Stimulated activated CD4-positive, alpha-beta T cell treated with anti-CD3 and anti-CD28 coated beads, Interleukin-2, amount 100 ng/mL, for 4 hours (primary cell): ENCODE data around the gene IDUA.
A peak's percentile ranks its signal among the peaks of the same experiment; 100 is the strongest.

Experiments used
- DNase-seq: peaks from one replicate; pipeline ENCODE4 v3.0.0-alpha.2; 2020; ENCODE audit warnings: low read depth

IDUA gene

DNA sequence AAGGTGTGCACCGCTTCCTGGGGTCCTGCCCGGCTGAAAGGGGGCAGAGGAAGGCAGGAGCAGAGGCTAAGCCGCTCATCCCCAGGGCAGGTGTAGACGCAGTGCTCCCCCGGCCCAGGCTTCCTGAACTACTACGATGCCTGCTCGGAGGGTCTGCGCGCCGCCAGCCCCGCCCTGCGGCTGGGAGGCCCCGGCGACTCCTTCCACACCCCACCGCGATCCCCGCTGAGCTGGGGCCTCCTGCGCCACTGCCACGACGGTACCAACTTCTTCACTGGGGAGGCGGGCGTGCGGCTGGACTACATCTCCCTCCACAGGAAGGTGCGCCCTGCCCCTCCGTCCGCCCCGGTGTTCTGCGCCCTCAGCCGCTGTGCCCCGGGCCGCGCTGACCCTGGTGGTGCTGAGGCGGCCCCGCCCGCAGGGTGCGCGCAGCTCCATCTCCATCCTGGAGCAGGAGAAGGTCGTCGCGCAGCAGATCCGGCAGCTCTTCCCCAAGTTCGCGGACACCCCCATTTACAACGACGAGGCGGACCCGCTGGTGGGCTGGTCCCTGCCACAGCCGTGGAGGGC, 14.8 kb downstream of the IDUA start:
- DNase-seq, result no peak

DNA sequence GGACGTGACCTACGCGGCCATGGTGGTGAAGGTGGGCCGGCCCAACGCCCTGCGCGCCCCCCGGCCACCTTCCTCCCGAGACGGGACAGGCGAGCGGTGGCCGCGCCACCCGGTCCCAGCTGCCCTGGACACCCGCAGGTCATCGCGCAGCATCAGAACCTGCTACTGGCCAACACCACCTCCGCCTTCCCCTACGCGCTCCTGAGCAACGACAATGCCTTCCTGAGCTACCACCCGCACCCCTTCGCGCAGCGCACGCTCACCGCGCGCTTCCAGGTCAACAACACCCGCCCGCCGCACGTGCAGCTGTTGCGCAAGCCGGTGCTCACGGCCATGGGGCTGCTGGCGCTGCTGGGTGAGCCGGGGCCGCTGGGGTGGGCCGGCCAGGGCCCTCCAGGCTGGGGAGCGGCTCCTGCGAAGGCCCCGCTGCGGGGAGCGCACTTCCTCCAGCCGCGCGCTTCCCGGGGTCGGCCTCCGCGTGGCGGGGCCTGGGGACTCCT, 15.3 kb downstream of the IDUA start:
- DNase-seq, result no peak

DNA sequence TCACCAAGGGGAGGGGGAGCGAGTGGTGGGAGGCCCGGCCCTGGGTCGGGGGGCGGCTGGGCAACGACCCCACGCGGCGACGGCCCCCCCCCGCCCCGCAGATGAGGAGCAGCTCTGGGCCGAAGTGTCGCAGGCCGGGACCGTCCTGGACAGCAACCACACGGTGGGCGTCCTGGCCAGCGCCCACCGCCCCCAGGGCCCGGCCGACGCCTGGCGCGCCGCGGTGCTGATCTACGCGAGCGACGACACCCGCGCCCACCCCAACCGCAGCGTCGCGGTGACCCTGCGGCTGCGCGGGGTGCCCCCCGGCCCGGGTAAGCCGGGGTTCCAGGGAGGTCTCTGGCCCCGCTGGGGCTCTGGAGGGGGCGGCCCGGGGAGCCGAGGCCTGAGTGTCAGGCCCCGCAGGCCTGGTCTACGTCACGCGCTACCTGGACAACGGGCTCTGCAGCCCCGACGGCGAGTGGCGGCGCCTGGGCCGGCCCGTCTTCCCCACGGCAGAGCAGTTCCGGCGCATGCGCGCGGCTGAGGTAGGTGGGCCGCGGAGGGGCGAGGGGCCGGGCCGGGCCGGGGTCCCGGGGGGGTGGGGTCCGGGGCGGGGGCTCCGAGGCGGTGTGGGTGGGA, 15.9 kb downstream of the IDUA start:
- no peak for DNase-seq

DNA sequence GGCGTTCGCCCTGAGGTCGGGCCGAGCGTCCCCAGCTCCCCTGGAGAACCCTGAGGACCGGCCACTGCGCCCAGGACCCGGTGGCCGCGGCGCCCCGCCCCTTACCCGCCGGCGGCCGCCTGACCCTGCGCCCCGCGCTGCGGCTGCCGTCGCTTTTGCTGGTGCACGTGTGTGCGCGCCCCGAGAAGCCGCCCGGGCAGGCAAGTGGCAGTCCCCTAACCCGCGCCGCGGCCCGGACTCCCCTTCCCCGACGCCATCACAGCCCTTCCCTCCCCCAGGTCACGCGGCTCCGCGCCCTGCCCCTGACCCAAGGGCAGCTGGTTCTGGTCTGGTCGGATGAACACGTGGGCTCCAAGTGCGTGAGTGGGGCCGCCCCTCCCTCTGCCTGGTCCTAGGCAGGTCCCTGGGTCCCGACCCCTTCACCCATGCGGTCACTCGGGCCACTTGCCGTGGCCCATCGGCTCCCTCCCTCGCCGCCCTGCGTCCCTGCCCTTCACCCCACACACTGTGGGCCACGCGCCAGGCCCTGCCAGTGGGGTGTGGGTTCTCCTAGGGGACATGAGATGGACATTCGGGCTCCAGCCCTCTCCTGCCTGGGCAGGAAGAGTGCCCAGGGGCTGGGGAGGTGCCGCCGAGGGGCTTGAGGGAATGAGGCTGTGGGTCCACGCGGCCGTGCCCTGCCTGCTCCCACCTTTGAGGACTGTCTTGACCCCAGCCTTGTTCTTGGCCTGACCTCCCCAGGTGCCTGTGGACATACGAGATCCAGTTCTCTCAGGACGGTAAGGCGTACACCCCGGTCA, 16.6 kb downstream of the IDUA start:
- no peak for DNase-seq

DNA sequence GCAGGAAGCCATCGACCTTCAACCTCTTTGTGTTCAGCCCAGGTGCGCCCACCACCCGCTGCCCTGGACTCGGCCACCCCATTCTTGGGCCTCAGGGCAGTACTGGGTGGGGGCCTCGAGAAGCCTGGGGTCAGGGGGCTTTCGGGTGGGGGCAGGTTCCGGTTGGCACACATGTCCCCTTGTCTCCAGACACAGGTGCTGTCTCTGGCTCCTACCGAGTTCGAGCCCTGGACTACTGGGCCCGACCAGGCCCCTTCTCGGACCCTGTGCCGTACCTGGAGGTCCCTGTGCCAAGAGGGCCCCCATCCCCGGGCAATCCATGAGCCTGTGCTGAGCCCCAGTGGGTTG, 17.2 kb downstream of the IDUA start:
- DNase-seq, result no peak

DNA sequence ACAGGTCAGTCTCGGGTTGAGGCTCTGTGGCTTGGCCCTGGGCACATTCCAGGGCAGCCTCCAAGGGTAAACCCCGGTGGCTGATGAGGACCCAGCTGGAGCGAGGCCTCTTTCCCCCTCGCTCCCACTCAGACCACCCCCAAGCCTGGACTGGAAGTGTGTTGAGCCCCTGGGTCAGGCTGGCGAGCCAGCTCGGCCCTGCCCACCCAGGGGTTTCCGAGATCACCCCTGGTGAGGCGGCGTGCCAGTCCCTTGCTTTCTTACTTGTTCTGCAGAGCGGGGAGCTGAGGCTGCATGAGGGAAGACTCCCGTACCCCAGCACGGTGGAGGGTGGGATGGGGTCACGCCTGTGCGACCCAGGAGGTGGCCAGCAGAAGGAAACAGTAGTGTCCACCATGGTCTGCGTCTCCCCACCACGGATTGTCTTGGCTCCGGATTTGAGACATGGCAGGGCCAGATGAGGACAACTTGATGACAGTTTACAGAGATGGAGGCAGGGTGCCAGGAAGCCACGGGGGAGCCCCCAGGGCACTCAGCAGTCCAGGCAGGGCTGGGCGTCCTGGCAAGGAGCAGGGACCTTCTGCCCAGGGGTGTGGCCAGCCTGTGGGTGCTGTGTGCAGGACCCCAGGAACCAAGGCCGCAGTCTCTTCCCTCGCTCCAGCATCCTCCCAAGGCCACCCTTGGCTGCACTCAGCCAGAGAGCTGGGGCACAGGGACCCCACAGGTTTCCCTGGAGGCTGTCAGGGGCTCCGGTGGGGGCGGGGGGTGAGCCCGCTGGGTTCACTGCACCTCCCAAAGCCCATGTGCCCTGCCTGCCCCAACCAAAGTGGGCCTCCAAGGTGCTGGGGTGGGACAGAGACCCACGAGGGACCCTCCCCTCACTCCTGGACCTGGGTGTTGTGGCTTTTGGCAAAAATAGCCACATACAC, 18.0 kb downstream of the IDUA start:
- no peak for DNase-seq

DNA sequence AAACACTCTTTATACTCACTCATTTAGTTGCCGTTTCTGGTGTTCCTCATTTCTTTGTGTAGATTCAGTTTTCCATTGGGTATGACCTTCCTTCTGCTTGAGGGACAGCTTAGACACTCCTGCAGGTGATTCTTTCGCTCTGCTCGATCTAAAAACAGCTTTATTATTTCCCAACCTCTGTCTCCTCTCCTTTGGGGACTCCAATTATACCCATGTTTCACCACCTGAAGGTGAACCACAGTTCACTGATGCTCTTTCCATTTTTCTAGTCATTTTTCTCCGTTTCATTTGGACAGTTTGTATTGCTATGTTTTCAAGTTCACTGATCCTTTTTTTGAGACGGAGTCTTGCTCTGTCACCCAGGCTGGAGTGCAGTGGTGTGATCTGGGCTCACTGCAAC, 20.0 kb downstream of the IDUA start:
- no peak for DNase-seq

DNA sequence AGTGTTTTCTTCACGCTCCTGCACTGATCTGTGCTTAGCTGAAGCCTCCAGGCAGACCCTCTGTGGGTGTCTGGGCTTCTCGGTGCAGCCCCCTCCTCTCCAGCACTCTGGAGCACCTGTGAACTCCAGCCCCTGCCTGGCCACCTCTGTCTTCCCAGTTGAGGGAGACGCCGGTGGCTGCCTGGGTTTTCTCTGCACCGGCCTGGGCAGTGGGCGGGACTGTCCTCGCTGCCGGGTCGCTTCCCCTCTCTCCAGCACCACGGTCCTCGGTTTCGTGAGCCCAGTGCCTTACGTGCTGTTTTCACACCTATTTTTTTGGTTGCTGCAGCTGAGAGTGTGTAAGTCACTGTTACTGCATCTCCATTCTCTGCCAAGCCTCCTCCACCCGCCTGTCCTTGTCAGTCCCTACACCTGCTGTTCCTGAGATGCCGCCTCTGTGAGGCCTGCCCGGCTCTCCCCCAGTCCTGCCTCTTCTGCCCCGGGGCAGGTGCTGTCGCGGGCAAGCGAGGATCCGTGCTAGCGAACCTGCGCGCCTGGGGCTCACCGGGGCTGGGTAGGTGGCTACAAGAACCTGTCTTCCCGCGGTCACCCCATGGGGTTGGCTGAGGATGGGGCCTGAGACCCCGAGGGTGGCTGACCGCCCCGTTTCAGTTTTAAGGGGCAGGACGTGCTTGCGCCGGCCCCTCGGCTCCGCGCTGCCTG, 22.1 kb downstream of the IDUA start:
- no peak for DNase-seq

DNA sequence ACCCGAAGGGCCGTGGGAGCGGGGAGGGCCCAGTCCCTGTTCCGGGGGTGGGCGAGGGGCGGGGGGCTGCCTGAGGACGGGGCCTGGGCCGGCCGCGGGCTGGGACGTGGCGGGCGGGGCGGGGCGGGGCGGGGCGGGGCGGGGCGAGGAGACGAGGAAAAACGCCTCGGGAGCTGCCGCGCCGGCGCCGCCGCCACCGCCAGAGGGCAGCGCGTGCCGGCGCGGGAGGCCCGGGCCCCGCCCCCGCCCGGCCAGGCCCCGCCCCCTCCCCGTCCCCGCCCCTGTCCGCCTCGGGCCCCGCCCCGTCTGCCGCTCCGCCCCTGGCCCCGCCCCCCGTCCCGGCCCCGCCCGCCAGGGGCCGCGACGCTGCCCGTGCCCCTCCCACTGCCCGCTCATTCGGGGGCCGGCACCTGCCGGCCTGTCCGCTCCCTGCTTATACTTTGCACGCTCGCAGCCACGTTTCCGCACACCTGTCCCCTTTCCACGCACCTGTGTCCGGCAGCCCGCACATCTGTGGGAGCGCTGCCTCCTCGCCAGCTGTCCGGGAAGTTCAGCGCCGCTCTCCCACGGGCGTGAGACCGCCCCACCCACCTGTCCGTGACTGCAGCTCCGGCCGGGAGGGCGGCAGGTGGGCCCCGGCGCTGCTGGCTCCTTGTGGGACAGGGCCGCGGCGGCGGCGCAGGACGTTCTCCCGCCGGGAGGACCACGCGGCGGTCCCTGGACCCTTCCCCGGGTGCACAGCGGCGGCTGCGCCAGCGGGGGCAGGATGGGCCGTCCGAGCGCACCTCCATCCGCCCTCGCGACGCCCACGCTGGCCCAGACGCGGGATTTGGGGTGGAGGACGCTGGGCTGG, 22.9 kb downstream of the IDUA start:
- DNase-seq, result peak; percentile 58

DNA sequence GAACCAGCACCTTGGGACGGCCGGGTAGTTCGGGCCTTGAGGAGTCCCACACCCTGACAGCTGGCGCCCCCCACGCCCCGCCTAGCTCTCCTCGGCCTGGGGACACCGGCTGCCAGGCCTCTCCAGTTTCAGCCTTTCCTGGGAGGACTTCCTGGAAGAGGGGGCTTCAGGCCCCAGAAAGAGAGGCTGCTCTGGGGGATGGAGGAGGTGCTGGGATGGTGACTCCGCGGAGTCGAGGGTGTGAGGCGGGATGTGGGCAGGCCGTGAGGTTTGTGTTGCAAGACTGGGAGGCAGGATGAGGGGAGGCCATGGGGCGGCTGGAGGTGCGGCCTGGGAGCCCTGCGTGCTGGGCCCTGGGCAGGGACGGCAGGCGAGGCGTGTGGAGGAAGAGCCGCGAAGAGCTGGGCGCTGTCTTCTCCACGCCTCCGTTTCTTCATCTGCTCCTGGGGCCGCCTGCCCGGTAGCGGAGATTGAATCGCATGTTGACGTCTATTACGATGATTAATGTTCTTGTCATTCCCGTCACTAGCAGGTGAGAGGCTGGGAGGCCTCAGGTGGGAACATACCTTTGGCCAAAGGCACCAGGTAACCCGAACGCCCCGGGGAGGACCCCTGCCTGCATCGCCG, 23.7 kb downstream of the IDUA start:
- DNase-seq, result peak; percentile 39

DNA sequence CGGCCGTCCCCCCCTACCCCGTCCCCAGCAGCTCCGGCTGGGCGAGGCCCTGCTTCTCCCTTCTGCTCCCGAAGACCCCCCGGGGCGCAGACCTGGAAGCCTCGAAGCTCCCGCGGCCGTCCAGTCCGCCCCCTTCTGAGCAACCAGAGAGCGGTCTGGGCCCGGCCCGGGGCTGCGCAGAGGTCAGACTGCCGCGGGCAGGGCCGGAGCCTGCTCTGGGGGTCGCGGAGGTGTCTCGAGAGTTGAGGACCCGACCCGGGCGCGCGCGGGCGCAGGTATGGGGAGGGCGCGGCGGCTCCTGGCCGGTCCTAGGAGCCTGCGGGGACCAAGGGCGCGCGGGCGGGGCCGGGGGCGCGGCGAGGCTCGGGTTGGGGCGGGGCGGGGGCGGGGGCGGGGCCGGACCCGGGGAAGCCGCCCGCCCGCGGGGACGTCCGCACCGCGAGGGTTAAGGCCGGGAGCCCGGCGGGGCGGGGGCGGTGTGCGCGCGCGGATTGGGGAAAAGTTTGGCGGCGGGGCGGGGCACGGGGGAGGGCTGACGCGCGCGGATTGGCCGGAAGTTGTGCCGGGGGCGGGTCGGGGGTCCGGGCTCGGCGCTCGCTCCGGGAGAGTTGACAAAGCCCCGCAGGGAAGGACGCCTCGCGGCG, 24.3 kb downstream of the IDUA start, which contains the start of gene FGFRL1:
Gene FGFRL1, plus strand, starts transcription at position 605 of the 644 bp plus-strand sequence. CDS start 860 bp downstream, outside the sequence.
- peak; percentile 88 for DNase-seq

DNA sequence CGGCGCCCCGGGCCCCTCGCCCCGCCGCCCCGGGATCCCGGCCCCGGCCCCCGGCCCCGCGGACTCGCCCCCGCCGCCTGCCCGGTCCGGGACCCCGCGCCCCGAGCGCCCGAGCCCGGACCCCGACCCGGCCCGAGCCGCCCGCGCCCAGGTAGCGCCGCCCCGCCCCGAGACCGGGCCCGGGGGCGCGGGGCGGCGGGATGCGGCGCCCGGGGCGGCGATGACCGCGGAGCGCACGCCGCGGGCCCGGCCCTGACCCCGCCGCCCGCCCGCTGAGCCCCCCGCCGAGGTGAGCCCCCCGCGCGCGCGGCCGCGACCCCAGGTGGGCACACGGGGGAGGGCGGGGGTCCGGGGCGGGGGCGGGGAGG, 24.8 kb downstream of the IDUA start:
- no peak for DNase-seq

DNA sequence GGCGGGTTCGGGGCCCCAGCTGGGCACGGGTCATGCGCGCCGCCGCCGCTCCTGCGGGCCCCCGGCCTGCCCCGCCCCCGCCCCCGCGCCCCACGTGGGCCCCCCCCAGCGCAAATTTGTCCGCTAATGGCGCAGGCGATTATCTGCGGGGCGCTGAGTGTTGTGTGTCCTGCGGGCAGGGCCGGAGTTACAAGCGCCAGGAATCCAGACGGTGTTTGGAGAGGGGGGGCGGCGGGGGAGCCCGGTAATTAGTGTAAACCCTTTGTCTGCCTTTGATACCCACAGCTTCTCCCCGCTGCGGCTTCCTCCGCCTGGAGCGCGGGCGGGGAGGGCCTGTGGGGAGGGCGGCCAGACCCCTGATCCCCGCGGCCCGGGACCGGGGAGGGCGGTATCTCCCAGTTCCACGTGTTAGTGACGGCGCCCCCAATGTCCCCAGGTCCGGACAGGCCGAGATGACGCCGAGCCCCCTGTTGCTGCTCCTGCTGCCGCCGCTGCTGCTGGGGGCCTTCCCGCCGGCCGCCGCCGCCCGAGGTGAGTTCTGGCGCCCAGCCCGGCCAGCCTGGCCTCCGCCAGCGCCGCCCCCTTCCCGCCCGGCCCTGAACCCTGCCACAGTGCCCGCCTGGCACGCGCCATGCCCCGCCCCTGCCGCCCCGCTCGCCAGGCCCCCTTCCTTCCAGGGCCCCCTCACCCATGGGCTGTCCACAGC, 25.3 kb downstream of the IDUA start:
- DNase-seq, result peak; percentile 14

DNA sequence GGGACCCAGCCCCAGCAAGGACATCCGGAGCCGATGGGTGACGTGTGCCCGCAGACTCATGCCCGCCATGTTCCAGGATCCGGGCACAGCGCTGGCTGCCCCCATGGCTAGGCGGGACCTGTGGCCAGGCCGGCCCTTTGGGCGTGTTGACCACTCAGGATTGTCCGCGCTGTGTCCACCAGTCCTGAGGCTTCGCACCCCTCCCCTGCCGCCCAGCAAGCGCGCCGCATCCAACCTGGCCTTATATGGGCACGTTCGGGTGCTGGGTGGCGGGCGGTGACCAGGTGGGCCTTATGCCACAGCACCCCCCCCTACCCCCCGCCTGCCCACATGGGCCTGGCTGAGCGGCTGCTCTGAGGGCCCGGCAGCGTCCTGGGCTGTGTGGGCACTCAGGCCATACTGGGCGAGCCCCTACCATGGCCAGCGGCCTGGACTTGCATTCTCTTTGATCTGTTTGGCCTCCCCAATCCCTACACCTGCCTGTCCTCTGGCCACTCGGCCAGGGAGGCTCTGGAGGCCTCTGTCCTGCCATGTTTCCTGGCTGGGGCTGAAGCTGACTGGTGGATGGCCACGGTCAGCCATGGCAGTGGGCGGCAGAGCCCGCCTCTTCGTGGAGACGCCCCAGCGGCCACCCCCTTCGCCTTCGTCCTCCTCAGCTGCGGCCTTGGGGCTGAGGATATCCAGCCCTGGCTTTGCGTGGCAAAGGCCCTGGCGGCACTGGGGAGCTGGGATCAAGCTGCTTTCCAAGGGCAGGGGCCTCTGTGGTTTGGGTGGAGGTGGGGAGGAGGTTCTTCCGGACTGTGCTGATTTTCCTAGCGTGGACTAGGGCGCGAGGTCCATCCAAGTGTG, 26.6 kb downstream of the IDUA start:
- DNase-seq, result no peak

DNA sequence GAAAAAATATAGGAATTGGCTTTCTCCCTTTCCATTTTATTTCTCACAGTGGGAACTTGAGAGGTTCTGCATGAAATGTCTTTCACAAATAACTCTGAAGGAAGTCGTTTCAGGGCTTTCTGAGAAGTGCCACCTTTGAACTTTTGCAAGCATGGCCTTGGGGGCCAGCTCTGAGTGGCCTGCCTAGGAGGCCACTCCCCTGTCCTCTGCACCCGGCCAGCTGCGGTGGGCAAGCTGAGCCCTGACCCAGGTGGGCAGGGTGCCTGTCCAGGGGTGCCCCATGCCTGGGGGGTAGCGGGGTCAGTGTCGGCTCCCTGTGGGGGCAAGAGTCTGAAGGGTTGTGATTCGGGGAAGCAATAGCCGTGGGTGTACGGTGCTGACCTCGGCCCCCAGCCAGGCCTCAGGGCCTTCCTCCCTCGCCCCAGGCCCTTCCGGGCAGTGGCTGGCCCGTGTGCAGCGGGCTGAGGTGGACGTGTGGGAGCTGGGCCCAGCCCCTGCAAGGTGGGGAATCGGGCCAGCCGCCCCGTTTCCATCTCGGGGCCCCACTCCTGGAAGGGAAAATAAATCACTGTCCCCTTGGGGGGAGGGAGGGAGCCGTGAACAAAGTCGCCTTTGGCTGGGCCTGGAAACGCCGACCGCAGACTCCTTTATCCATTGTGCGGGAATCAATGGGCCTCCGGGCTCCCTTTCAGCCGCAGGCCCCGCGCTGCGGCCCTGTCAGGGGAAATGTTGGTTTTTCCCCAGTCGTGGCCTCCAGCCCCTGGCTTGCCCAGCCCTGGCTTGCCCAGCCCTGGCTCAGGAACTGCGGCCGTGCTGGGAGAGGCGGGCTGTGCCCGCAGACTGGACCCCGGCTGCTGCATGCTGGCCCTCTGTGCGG, 27.7 kb downstream of the IDUA start:
- DNase-seq, result no peak

DNA sequence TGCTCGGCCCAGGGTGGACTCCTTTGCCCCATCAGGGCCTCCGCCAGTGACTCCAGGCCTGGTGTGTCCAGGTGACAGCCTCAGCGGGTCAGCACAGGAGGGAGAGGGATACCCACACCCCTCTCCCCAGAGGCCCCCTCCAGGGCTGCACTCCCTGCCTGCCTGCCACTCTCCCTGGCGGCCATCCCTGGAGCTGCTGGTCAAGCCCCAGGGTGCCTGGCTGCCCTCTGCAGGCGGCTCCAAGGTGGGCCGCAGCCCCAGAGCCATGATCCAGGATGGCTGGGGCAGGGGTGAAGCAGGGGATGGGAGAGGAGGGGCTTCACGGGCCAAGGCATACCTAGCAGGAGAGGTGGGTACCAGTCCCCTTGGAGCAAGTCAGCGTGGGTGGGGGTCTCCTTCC, 28.3 kb downstream of the IDUA start:
- no peak for DNase-seq

DNA sequence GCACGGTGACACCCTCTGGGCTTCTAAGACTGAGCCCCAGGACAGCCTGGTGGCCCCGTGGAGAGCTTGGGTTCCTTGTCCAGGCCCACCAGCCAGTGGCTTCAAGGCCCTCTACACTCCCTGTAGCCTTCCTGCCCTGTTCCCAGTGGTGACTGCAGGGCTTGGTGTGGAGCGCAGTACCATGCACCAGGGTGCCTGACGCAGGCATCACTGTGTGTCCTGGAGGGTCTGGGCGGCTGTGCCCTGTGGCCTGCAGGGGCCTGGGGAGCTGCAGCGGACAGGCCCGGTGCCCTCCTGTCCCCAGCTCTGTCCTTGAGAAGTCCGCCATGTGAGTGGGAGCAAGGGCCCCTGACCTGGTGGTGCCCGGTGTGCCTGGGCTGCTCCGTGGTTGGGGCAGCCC, 28.9 kb downstream of the IDUA start:
- no peak for DNase-seq
